A549 (cell line): ENCODE measurements around the gene SACM1L.

Experiments
- CTCF ChIP-seq: fragments of >200 bp; sonication (Bioruptor Twin); formaldehyde crosslinking; IDR thresholded peaks from 3 replicates; pipeline ENCODE4 v1.5.1; 2016
- E2F6 ChIP-seq: IDR thresholded peaks from 2 replicates; pipeline ENCODE4 v1.6.1; 2012; ENCODE audit warnings: low read depth, borderline replicate concordance
- EP300 ChIP-seq, 2 experiments: fragments of >200 bp; sonication (Bioruptor Twin); formaldehyde crosslinking; IDR thresholded peaks; 2 replicates in 1 of 2; 3 replicates in 1 of 2; pipeline ENCODE4 v1.6.1; 2016 to 2017
- MYC ChIP-seq: IDR thresholded peaks from 2 replicates; pipeline ENCODE4 v1.6.1; 2012; ENCODE audit warnings: mild to moderate bottlenecking, inconsistent platforms, low read length, improper control_type of control experiment, borderline replicate concordance
- NPAS2 ChIP-seq: fragments of 250-450 bp; sonication (Bioruptor Pico); IDR thresholded peaks from 2 replicates; pipeline ENCODE4 v1.8.0; 2022; ENCODE audit warnings: mild to moderate bottlenecking, moderate library complexity, borderline replicate concordance

- TF ChIP-seq CTCF, result no peak
- no peak for TF ChIP-seq E2F6
- TF ChIP-seq EP300 (IDR thresholded peaks at IDR 0.05), result no peak
- no peak for TF ChIP-seq MYC
- TF ChIP-seq NPAS2 (CRISPR knock-in tag), result no peak
Observed at GRCh38 chr3:45682311-45682710, 6.9 kb upstream of the SACM1L start.
